ENCODE results near the gene ADO. TPM values are rescaled to one million over a fixed set of nuclear protein-coding genes. Genes with fewer than 3 reads are reported as not detected.

Gene ADO
- total RNA-seq, 4 donors from 2014 or later: 9.6 to 25.4 (median 15.0) TPM

- DNase-seq: no peak
- intact Hi-C loops (cut with DNase I; ENCODE audit: low total_unique reads): no loop called here
- Histone ChIP-seq H3K27me3 (no peaks in the 10 kb centered on the region), H3K4me1 (no peaks in the 10 kb centered on the region), H3K27ac (no peak overlapping the region), H3K4me3 (no peak overlapping the region), H3K9me3 (no peaks in the 10 kb centered on the region), H3K36me3 (no peaks in the 10 kb centered on the region)
- in situ Hi-C loops (cut with MboI; ENCODE audit: low pct_ligation_motif_present in 1 of 4, low pct_unique_long_range_greater_than_20kb in 1 of 4, low sequenced_read_pairs in 3 of 4): no loop called here
- 61 to 68% methylated on average over 4 of the region's 4 CpGs for WGBS, 2 donors (ENCODE audit: low coverage in 1 of 2)
- no peak for TF ChIP-seq CTCF (IDR thresholded peaks at IDR 0.05)
- no peak for TF ChIP-seq POLR2AphosphoS5 (IDR thresholded peaks at IDR 0.05)
- no peak for TF ChIP-seq EP300 (IDR thresholded peaks at IDR 0.05; ENCODE audit: low read depth)
- no peak for TF ChIP-seq POLR2A (IDR thresholded peaks at IDR 0.05)
Observed at GRCh38 chr10:62856021-62856420, 51.5 kb downstream of the ADO start.

Other genes starting within 250 kb of the ADO start
- gene EGR2, start 11.6 kb downstream of the ADO start, total RNA-seq: 1 to 10 TPM in 1 of 4 donors, under 1 TPM in 1, not detected in 2; 0.82 to 1.3 TPM

Measured in transverse colon (tissue), 4 donors.